Neural progenitor cell (in vitro differentiated cells): ENCODE measurements around the gene GPR37L1. TPM values are rescaled to one million over a fixed set of nuclear protein-coding genes. Genes with fewer than 3 reads are reported as not detected.

Source experiments
- DNase-seq: peaks from one replicate; pipeline ENCODE4 v3.0.0-alpha.2; 2016; ENCODE audit warnings: low spot score
- H2AFZ ChIP-seq: fragments of 200-600 bp; sonication (generic); replicated peaks from 2 replicates; pipeline ENCODE4 v1.6.1; 2016; ENCODE audit warnings: antibody characterized with exemption
- H3F3A ChIP-seq: fragments of 200-600 bp; sonication (generic); 2 replicates; pipeline ENCODE4 v1.6.1; 2016; ENCODE audit warnings: antibody characterized with exemption, low read depth
- H3K27ac ChIP-seq: fragments of 200-600 bp; sonication (generic); 2 replicates; pipeline ENCODE4 v1.5.1; 2016; ENCODE audit warnings: mild to moderate bottlenecking
- H3K27me3 ChIP-seq: fragments of 200-600 bp; sonication (generic); 2 replicates; pipeline ENCODE4 v1.6.1; 2016; ENCODE audit warnings: mild to moderate bottlenecking, moderate library complexity
- H3K36me3 ChIP-seq: fragments of 200-600 bp; sonication (generic); 2 replicates; pipeline ENCODE4 v1.5.1; 2016
- H3K4me1 ChIP-seq: fragments of 200-600 bp; sonication (generic); 2 replicates; pipeline ENCODE4 v1.6.1; 2016; ENCODE audit warnings: mixed run types
- H3K4me2 ChIP-seq: fragments of 200-600 bp; sonication (generic); 2 replicates; pipeline ENCODE4 v1.6.1; 2016
- H3K4me3 ChIP-seq: fragments of 200-600 bp; sonication (generic); 2 replicates; pipeline ENCODE4 v1.5.1; 2016
- H3K79me2 ChIP-seq: fragments of 200-600 bp; sonication (generic); 2 replicates; pipeline ENCODE4 v1.6.1; 2016; ENCODE audit warnings: low read depth
- H3K9ac ChIP-seq: fragments of 200-600 bp; sonication (generic); 2 replicates; pipeline ENCODE4 v1.6.1; 2016
- H3K9me3 ChIP-seq: fragments of 200-600 bp; sonication (generic); 2 replicates; pipeline ENCODE4 v1.5.1; 2016; ENCODE audit warnings: low read depth
- H4K20me1 ChIP-seq: fragments of 200-600 bp; sonication (generic); 2 replicates; pipeline ENCODE4 v1.6.1; 2016; ENCODE audit warnings: low read depth
- H3K27ac Mint-ChIP-seq: 3 replicates; pipeline ENCODE4 v1.8.0; 2021; ENCODE audit warnings: mixed read lengths
- H3K27me3 Mint-ChIP-seq: 2 replicates; pipeline ENCODE4 v1.8.0; 2022; ENCODE audit warnings: low read depth, mild to moderate bottlenecking, inconsistent platforms, moderate library complexity, mixed read lengths; ENCODE audit not compliant: insufficient read depth
- H3K36me3 Mint-ChIP-seq: 3 replicates; pipeline ENCODE4 v1.8.0; 2021; ENCODE audit warnings: mixed read lengths
- H3K4me1 Mint-ChIP-seq: 3 replicates; pipeline ENCODE4 v1.8.0; 2021; ENCODE audit warnings: mixed read lengths
- H3K4me3 Mint-ChIP-seq: 3 replicates; pipeline ENCODE4 v1.8.0; 2021; ENCODE audit warnings: mild to moderate bottlenecking, moderate library complexity, mixed read lengths
- H3K9me3 Mint-ChIP-seq: 3 replicates; pipeline ENCODE4 v1.8.0; 2020; ENCODE audit warnings: mixed read lengths
- CTCF ChIP-seq: fragments of 200-600 bp; sonication (generic); IDR thresholded peaks from 2 replicates; pipeline ENCODE4 v1.5.1; 2017; ENCODE audit warnings: antibody characterized with exemption, mild to moderate bottlenecking
- EZH2 ChIP-seq: fragments of 200-600 bp; sonication (generic); IDR thresholded peaks from 2 replicates; pipeline ENCODE4 v1.6.1; 2017; ENCODE audit warnings: antibody characterized with exemption, mild to moderate bottlenecking, moderate library complexity
- EZH2phosphoT487 ChIP-seq: fragments of 200-600 bp; sonication (generic); IDR thresholded peaks from 2 replicates; pipeline ENCODE4 v1.6.1; 2017; ENCODE audit warnings: antibody characterized with exemption
- total RNA-seq: library from RNA; depleted of rRNA; stranded (reverse); fragments of >200 nt; gene quantifications from 2 replicates; pipeline ENCODE4 v1.2.3, GENCODE V29; 2015; ENCODE audit warnings: low replicate concordance

GPR37L1 gene
- total RNA-seq, 1 donor from 2014 or later: not detected

GRCh38 chr1:202126426-202126825 is 3.7 kb downstream of the GPR37L1 start:
- H3K36me3 Mint-ChIP-seq: no peaks in the 10 kb centered on the region
- Histone ChIP-seq H3F3A (peaks cover 4% of the 10 kb centered on the region), H3K4me2 (no peak overlapping the region), H3K27ac (no peak overlapping the region), H3K27me3 (no peaks in the 10 kb centered on the region), H3K4me1 (peaks cover 3% of the 10 kb centered on the region), H3K4me3 (no peak overlapping the region), H3K9ac (no peak overlapping the region), H3K9me3 (no peaks in the 10 kb centered on the region), H3K36me3 (no peaks in the 10 kb centered on the region), H3K79me2 (no peaks in the 10 kb centered on the region), H2AFZ (no peak overlapping the region), H4K20me1 (no peaks in the 10 kb centered on the region)
- H3K9me3 Mint-ChIP-seq: no peaks in the 10 kb centered on the region
- no peak overlapping the region for H3K4me3 Mint-ChIP-seq
- DNase-seq: no peak
- H3K4me1 Mint-ChIP-seq: peaks cover 15% of the 10 kb centered on the region
- H3K27ac Mint-ChIP-seq: no peak overlapping the region
- TF ChIP-seq CTCF (no peak), EZH2 (no peak), EZH2phosphoT487 (no peak)
- H3K27me3 Mint-ChIP-seq: peaks cover 11% of the 10 kb centered on the region

DNA sequence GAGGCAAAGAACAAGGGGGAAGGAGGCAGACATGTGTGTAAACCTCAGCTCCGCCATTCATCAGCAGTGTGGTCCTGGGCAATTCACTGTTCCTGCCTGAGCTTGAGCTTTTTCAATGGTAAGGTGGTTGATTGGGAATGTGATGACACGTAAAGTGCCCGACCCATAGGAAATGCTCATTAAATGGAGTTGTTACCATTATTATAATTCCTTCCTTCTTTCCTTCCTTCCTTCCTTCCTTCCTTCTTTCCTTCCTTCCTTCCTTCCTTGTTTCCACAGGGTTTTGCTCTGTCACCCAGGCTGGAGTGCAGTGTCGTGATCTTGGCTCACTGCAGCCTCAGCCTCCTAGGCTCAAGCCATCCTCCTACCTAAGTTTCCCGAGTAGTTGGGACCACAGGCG is 4.3 kb downstream of the GPR37L1 start:
- no peak overlapping the region for H3K4me3 Mint-ChIP-seq
- no peaks in the 10 kb centered on the region for H3K79me2 ChIP-seq
- no peak overlapping the region for H3K27ac Mint-ChIP-seq
- H3K27me3 Mint-ChIP-seq: peaks cover 9% of the 10 kb centered on the region
- no peaks in the 10 kb centered on the region for H4K20me1 ChIP-seq
- no peaks in the 10 kb centered on the region for H3K36me3 ChIP-seq
- no peak overlapping the region for H3K27ac ChIP-seq
- no peak for TF ChIP-seq EZH2phosphoT487
- TF ChIP-seq CTCF: no peak
- TF ChIP-seq EZH2: no peak
- no peaks in the 10 kb centered on the region for H3K9me3 ChIP-seq
- no peak overlapping the region for H3K9ac ChIP-seq
- no peaks in the 10 kb centered on the region for H3K36me3 Mint-ChIP-seq
- H3K4me3 ChIP-seq: no peak overlapping the region
- no peaks in the 10 kb centered on the region for H3K9me3 Mint-ChIP-seq
- H3K4me2 ChIP-seq: no peak overlapping the region
- DNase-seq: no peak
- peaks cover 15% of the 10 kb centered on the region for H3K4me1 Mint-ChIP-seq
- H2AFZ ChIP-seq: no peak overlapping the region
- peaks cover 3% of the 10 kb centered on the region for H3K4me1 ChIP-seq
- peaks cover 9% of the 10 kb centered on the region for H3F3A ChIP-seq
- no peaks in the 10 kb centered on the region for H3K27me3 ChIP-seq

DNA sequence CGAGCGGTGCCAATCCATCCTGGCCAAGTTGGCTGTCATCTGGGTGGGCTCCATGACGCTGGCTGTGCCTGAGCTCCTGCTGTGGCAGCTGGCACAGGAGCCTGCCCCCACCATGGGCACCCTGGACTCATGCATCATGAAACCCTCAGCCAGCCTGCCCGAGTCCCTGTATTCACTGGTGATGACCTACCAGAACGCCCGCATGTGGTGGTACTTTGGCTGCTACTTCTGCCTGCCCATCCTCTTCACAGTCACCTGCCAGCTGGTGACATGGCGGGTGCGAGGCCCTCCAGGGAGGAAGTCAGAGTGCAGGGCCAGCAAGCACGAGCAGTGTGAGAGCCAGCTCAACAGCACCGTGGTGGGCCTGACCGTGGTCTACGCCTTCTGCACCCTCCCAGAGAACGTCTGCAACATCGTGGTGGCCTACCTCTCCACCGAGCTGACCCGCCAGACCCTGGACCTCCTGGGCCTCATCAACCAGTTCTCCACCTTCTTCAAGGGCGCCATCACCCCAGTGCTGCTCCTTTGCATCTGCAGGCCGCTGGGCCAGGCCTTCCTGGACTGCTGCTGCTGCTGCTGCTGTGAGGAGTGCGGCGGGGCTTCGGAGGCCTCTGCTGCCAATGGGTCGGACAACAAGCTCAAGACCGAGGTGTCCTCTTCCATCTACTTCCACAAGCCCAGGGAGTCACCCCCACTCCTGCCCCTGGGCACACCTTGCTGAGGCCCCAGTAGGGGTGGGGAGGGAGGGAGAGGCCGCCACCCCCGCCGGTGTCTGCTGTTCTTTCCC is 5.3 kb downstream of the GPR37L1 start:
- H3K36me3 Mint-ChIP-seq: no peaks in the 10 kb centered on the region
- Histone ChIP-seq H3K36me3 (no peaks in the 10 kb centered on the region), H3K9ac (no peak overlapping the region), H3K27me3 (no peaks in the 10 kb centered on the region), H3K27ac (no peak overlapping the region), H2AFZ (no peak overlapping the region), H3K79me2 (no peaks in the 10 kb centered on the region), H3K9me3 (no peaks in the 10 kb centered on the region), H4K20me1 (no peaks in the 10 kb centered on the region), H3K4me3 (no peak overlapping the region), H3K4me1 (no peaks in the 10 kb centered on the region), H3K4me2 (no peak overlapping the region), H3F3A (peaks cover 12% of the 10 kb centered on the region)
- H3K9me3 Mint-ChIP-seq: no peaks in the 10 kb centered on the region
- H3K27ac Mint-ChIP-seq: no peak overlapping the region
- peaks cover 9% of the 10 kb centered on the region for H3K27me3 Mint-ChIP-seq
- no peak overlapping the region for H3K4me3 Mint-ChIP-seq
- peaks cover 15% of the 10 kb centered on the region for H3K4me1 Mint-ChIP-seq
- TF ChIP-seq EZH2: no peak
- TF ChIP-seq CTCF: no peak
- TF ChIP-seq EZH2phosphoT487: no peak
- DNase-seq: no peak
